Measurements from ENCODE around the gene PSMD5. TPM values are rescaled to one million over a fixed set of nuclear protein-coding genes. Genes with fewer than 3 reads are reported as not detected.
"Not testable (repeated sequence)": the region's sequence is repeated elsewhere in the genome, so short reads cannot be mapped to it uniquely, and the experiment has no call there.

The PSMD5 gene
- total and polyA plus RNA-seq, 11 donors: 4.8 to 17.9 (median 13.4) TPM

DNA sequence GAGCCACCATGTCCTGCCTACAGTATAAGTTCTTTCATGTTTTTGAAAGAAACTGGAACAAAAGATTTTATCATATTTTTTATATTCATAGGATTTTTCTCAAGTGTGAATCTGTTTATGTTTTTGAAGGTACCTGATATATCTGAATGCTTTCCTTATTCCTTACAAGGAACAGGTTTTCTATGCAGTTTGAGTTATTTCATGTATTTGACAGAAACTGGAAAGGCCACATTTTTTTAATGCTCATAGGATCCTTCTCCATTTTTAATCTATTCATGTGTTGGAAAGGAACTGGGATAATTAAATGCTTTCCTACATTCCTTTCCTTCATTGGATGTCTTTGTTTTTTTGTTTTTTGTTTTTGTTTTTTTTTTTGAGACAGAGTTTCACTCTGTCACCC is 33.8 kb downstream of the PSMD5 start:
- no peak for ATAC-seq
- H3K9me3 ChIP-seq: peaks cover 0 to 73% (median 30%) of the 10 kb centered on the region in 12 donors
- TF ChIP-seq POLR2A (IDR thresholded peaks at IDR 0.05) (no peak), CTCF (IDR thresholded peaks at IDR 0.05) (no peak)

DNA sequence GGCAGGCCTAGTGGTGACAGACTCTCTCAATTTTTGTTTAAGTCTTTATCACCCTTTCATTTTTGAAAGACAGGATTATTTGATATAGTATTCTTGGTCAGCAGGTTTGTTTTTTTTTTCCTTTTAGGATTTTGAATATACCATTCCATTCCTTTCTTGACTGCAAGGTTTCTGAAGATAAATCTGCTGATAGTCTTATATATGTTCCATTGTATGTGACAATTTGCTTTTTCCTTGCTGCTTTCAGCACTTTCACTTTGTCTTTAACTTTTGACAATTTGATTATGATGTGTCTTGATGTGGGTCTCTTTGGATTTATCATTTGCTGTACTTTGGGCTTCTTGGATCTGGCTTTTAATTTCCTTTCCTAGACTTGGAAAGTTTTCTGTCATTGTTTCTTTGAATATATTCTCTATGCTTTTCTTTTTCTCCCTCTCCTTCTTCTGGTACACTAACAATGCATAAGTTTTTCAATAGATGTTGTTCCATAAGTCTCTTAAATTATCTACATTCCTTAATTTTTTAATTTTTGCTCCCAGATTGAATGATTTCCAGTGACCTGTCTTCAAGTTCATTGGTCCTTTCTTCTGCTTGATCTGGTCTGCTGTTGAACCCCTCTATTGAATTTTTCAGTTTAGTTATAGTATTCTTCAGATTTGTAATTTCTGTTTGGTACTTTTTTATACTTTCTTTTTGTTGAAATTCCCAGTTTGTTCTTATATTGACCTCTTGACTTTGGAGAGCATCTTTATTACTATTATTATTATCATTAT is 34.9 kb downstream of the PSMD5 start:
- H3K4me1 ChIP-seq: no peaks in the 10 kb centered on the region
- ATAC-seq (no peak), DNase-seq (no peak)
- H3K9me3 ChIP-seq: peaks cover 0 to 73% (median 30%) of the 10 kb centered on the region in 12 donors
- TF ChIP-seq POLR2A (IDR thresholded peaks at IDR 0.05) (no peak), CTCF (IDR thresholded peaks at IDR 0.05) (no peak)
- intact Hi-C loops (cut with DNase I): no loop called here
- no peaks in the 10 kb centered on the region for H3K27me3 ChIP-seq
- no peak overlapping the region for H3K4me3 ChIP-seq
- H3K27ac ChIP-seq: no peak overlapping the region
- no peaks in the 10 kb centered on the region for H3K36me3 ChIP-seq

More for the DNA sequence above, 33.8 kb downstream of the PSMD5 start:
- no peak for DNase-seq
- Histone ChIP-seq H3K27ac (no peak overlapping the region), H3K4me3 (no peak overlapping the region), H3K27me3 (no peaks in the 10 kb centered on the region), H3K36me3 (no peaks in the 10 kb centered on the region), H3K4me1 (no peaks in the 10 kb centered on the region)
- intact Hi-C loops (cut with DNase I): no loop called here

DNA sequence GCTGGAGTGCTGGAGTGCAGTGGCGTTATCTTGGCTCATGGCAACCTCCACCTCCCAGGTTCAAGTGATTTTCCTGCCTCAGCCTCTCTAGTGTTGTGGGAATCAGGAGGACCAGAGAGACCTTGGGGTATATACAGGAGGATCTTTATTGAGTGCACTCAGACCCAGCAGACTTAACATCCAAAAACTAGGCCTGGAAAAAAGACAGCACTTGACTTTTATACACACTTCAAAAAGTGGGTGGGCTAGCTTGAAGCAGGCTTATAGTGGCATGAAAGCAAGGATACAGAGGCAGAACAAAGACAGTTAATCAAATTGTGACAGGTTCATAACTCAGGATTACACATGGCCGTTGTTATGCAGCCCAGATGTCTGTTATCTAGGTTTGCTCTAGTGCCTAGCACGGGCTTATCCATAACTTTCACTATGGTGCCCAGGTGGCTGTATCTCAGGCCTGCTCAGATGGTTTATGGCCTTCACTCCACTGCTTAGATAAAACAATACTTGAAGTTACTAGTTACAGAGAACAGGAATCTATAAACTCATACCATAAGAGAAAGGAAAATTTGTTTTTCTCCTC is 37.8 kb downstream of the PSMD5 start:
- H3K4me3 ChIP-seq; H3K27me3 ChIP-seq; intact Hi-C loops (cut with DNase I); H3K36me3 ChIP-seq; H3K4me1 ChIP-seq; H3K27ac ChIP-seq; ATAC-seq; DNase-seq: not testable (repeated sequence)
- WGBS, 4 donors: 43 to 78% (median 75%) methylated on average over 3 of the region's 3 CpGs
- H3K9me3 ChIP-seq: peaks cover 0 to 57% (median 26%) of the 10 kb centered on the region in 12 donors

GRCh38 chr9:120801441-120801840 is 41.3 kb downstream of the PSMD5 start:
- no peak for DNase-seq
- ATAC-seq: no peak
- intact Hi-C loops (cut with DNase I): no loop called here
- TF ChIP-seq CTCF (IDR thresholded peaks at IDR 0.05) (no peak), POLR2A (IDR thresholded peaks at IDR 0.05) (no peak)
- WGBS, 4 donors: 91 to 95% (median 94%) methylated on average over 7 of the region's 7 CpGs
- Histone ChIP-seq H3K4me3 (no peak overlapping the region), H3K4me1 (no peaks in the 10 kb centered on the region), H3K9me3 (peaks cover 0 to 24% (median 7%) of the 10 kb centered on the region in 12 donors), H3K27me3 (no peaks in the 10 kb centered on the region), H3K36me3 (peaks cover 0 to 4% (median 0%) of the 10 kb centered on the region in 9 donors), H3K27ac (no peak overlapping the region)

Measured in heart left ventricle (tissue), 16 donors.